Uterus (tissue), 4 donors: Measurements from ENCODE around the gene ASCC1. TPM values are rescaled to one million over a fixed set of nuclear protein-coding genes. Genes with fewer than 3 reads are reported as not detected.
"Not testable (repeated sequence)": the region's sequence is repeated elsewhere in the genome, so short reads cannot be mapped to it uniquely, and the experiment has no call there.

ENCODE experiments used
- DNase-seq, 2 donors: peaks; one replicate each; pipeline ENCODE4 v3.0.0-alpha.2; 2019 to 2020
- H3K27ac ChIP-seq, 2 donors: fragments of 200-600 bp; sonication (generic); 1 replicate in 1 of 2; 2 replicates in 1 of 2; pipeline ENCODE4 v1.5.1; 2016 to 2018
- H3K27me3 ChIP-seq, 2 donors: fragments of 200-600 bp; sonication (generic); one replicate each; pipeline ENCODE4 v1.5.1; 2018 to 2019; ENCODE audit warnings: control low read depth in 1 of 2
- H3K36me3 ChIP-seq, 2 donors: fragments of 200-600 bp; sonication (generic); one replicate each; pipeline ENCODE4 v1.5.1; 2019; ENCODE audit warnings: control low read depth in 1 of 2
- H3K4me1 ChIP-seq, 2 donors: fragments of 200-600 bp; sonication (generic); one replicate each; pipeline ENCODE4 v1.5.1; 2018 to 2019; ENCODE audit warnings: control low read depth in 1 of 2
- H3K4me3 ChIP-seq, 2 donors: fragments of 200-600 bp; sonication (generic); 1 replicate in 1 of 2; 2 replicates in 1 of 2; pipeline ENCODE4 v1.5.1; 2018 to 2019; ENCODE audit warnings: mild to moderate bottlenecking in 1 of 2
- H3K9me3 ChIP-seq, 2 donors: fragments of 200-600 bp; sonication (generic); one replicate each; pipeline ENCODE4 v1.5.1; 2019; ENCODE audit warnings: control low read depth in 1 of 2
- CTCF ChIP-seq, 4 experiments: fragments of 200-600 bp in 2 of 4; fragments of 450-650 bp in 2 of 4; sonication (generic) in 2 of 4; IDR thresholded peaks; one replicate each; pipeline ENCODE4 v1.5.1; 2016 to 2019; ENCODE audit warnings: antibody characterized with exemption in 4 of 4, mild to moderate bottlenecking in 2 of 4, moderate library complexity in 1 of 4
- POLR2A ChIP-seq, 2 donors: fragments of 450-650 bp; IDR thresholded peaks; one replicate each; pipeline ENCODE4 v1.6.1; 2016; ENCODE audit warnings: antibody characterized with exemption in 2 of 2, mild to moderate bottlenecking in 1 of 2, moderate library complexity in 1 of 2
- intact Hi-C: fragments of 100-400 bp; cut with DNase I; formaldehyde crosslinking; loops from one replicate; pipeline ENCODE4 v1.15.1; 2023; ENCODE audit warnings: low total_unique reads
- total RNA-seq, 4 donors: library from RNA; depleted of rRNA in 3 of 4; stranded (reverse); fragments of >200 nt in 3 of 4; gene quantifications; one replicate each; pipeline versions ENCODE4 v1.1.0 to v1.2.4, GENCODE V29; 2014 to 2023
- donor health status: DM: yes; HTN: yes; CAD: no.

Gene ASCC1
- total RNA-seq, 4 donors from 2014 or later, result 17.9 to 156 (median 38.4) TPM

GRCh38 chr10:72158176-72158575 is 57.9 kb downstream of the ASCC1 start:
- no peak overlapping the region for H3K4me3 ChIP-seq
- no peaks in the 10 kb centered on the region for H3K36me3 ChIP-seq
- DNase-seq, result no peak
- H3K9me3 ChIP-seq, result no peaks in the 10 kb centered on the region
- no peak for TF ChIP-seq POLR2A (IDR thresholded peaks at IDR 0.05)
- TF ChIP-seq CTCF (IDR thresholded peaks at IDR 0.05), result no peak
- H3K27me3 ChIP-seq, result no peaks in the 10 kb centered on the region
- H3K27ac ChIP-seq, result no peak overlapping the region
- no peaks in the 10 kb centered on the region for H3K4me1 ChIP-seq
- intact Hi-C loops, result no loop called here

GRCh38 chr10:72156223-72156622 is 59.9 kb downstream of the ASCC1 start:
- TF ChIP-seq CTCF (IDR thresholded peaks at IDR 0.05), result no peak
- no peak for TF ChIP-seq POLR2A (IDR thresholded peaks at IDR 0.05)
- H3K4me1 ChIP-seq, result no peaks in the 10 kb centered on the region
- intact Hi-C loops, result no loop called here
- H3K36me3 ChIP-seq, result no peaks in the 10 kb centered on the region
- no peaks in the 10 kb centered on the region for H3K9me3 ChIP-seq
- H3K4me3 ChIP-seq, result no peak overlapping the region
- no peak for DNase-seq
- H3K27ac ChIP-seq, result no peak overlapping the region
- no peaks in the 10 kb centered on the region for H3K27me3 ChIP-seq

DNA sequence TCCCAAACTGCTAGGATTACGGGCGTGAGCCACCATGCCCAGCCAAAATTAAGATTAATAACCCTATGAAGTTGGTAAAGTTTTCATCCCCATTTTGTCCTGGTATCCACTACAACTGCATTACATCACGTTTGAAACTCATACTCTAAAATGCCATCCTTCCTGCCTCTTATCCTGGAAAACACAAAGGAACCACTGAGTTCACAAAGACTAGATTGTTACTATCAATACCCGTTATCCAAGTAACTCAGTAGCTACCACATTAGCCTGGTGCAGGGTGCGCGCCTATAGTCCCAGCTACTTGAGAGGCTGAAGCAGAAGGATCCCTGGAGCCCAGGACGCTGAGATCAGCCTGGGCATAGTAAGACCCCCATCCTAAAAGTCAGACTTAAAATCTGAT is 63.8 kb downstream of the ASCC1 start:
- no peaks in the 10 kb centered on the region for H3K4me1 ChIP-seq
- H3K36me3 ChIP-seq, result no peaks in the 10 kb centered on the region
- TF ChIP-seq POLR2A (IDR thresholded peaks at IDR 0.05) (no peak), CTCF (IDR thresholded peaks at IDR 0.05) (no peak)
- H3K9me3 ChIP-seq, result no peaks in the 10 kb centered on the region
- no peaks in the 10 kb centered on the region for H3K27me3 ChIP-seq
- H3K4me3 ChIP-seq, result no peak overlapping the region
- DNase-seq, result no peak
- intact Hi-C loops, result no loop called here
- no peak overlapping the region for H3K27ac ChIP-seq

GRCh38 chr10:72150746-72151478 is 65.2 kb downstream of the ASCC1 start:
- H3K27me3 ChIP-seq, H3K9me3 ChIP-seq, H3K4me1 ChIP-seq, H3K27ac ChIP-seq, H3K4me3 ChIP-seq, DNase-seq, H3K36me3 ChIP-seq, intact Hi-C loops: not testable (repeated sequence)

DNA sequence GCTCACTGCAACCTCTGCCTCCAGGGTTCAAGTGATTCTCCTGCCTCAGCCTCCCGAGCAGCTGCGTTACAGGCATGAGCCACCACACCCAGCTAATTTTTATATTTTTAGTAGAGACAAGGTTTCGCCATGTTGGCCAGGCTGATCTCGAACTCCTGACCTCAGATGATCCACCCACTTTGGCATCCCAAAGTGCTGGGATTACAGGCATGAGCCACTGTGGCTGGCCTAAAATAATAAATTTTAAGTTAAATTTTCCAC is 68.8 kb downstream of the ASCC1 start:
- intact Hi-C loops, H3K36me3 ChIP-seq, H3K27ac ChIP-seq, H3K9me3 ChIP-seq, DNase-seq, H3K27me3 ChIP-seq, H3K4me1 ChIP-seq, H3K4me3 ChIP-seq: not testable (repeated sequence)

GRCh38 chr10:72146559-72147323 is 69.3 kb downstream of the ASCC1 start:
- DNase-seq, result no peak
- no peaks in the 10 kb centered on the region for H3K9me3 ChIP-seq
- intact Hi-C loops, result no loop called here
- H3K36me3 ChIP-seq, result no peaks in the 10 kb centered on the region
- no peak for TF ChIP-seq CTCF (IDR thresholded peaks at IDR 0.05)
- TF ChIP-seq POLR2A (IDR thresholded peaks at IDR 0.05), result no peak
- no peaks in the 10 kb centered on the region for H3K4me1 ChIP-seq
- H3K4me3 ChIP-seq, result no peak overlapping the region
- H3K27ac ChIP-seq, result no peak overlapping the region
- no peaks in the 10 kb centered on the region for H3K27me3 ChIP-seq
